Aorta (tissue), 5 donors: ENCODE data around the gene PRKN. TPM values are rescaled to one million over a fixed set of nuclear protein-coding genes. Genes with fewer than 3 reads are reported as not detected.

Source experiments
- ATAC-seq: fragments of 200-7000 bp; cut with Tn5 transposase; one replicate; pipeline ENCODE4 v1.9.1; 2022; ENCODE audit warnings: moderate library complexity; ENCODE audit not compliant: low FRiP score
- DNase-seq, 2 donors: peaks; one replicate each; pipeline ENCODE4 v3.0.0-alpha.2; 2020
- H3K27ac ChIP-seq, 2 donors: one replicate each; pipeline ENCODE4 v1.5.1; 2013; ENCODE audit warnings: low read length in 2 of 2, mild to moderate bottlenecking in 2 of 2, moderate library complexity in 2 of 2, control low read depth in 1 of 2, inconsistent platforms in 1 of 2, low read depth in 1 of 2
- H3K27me3 ChIP-seq, 2 donors: one replicate each; pipeline ENCODE4 v1.6.1; 2013; ENCODE audit warnings: control low read depth in 1 of 2, low read length in 1 of 2, mild to moderate bottlenecking in 1 of 2, moderate library complexity in 1 of 2; ENCODE audit not compliant: insufficient read depth in 2 of 2, control insufficient read depth in 1 of 2
- H3K36me3 ChIP-seq, 2 donors: one replicate each; pipeline ENCODE4 v1.6.1; 2013; ENCODE audit warnings: control low read depth in 1 of 2, low read length in 1 of 2, mild to moderate bottlenecking in 1 of 2; ENCODE audit not compliant: insufficient read depth in 2 of 2, control insufficient read depth in 1 of 2
- H3K4me1 ChIP-seq, 2 donors: one replicate each; pipeline ENCODE4 v1.6.1; 2013; ENCODE audit warnings: low read length in 2 of 2, control low read depth in 1 of 2, mild to moderate bottlenecking in 1 of 2, moderate library complexity in 1 of 2; ENCODE audit not compliant: insufficient read depth in 2 of 2, control insufficient read depth in 1 of 2
- H3K4me3 ChIP-seq, 2 donors: one replicate each; pipeline ENCODE4 v1.5.1; 2013; ENCODE audit warnings: low read length in 2 of 2, control low read depth in 1 of 2, mild to moderate bottlenecking in 1 of 2
- H3K9me3 ChIP-seq: one replicate; pipeline ENCODE4 v1.6.1; 2013; ENCODE audit warnings: mild to moderate bottlenecking, low read length; ENCODE audit not compliant: control insufficient read depth
- WGBS, 2 donors: extraction: QIAGEN DNeasy Blood & Tissue Kit; methylation state at CpG; one replicate each; pipeline ENCODE4 v1.1.7; 2013; 5-methylcytosine and 5-hydroxymethylcytosine counted together
- intact Hi-C, 2 donors: fragments of 100-400 bp; cut with DNase I; formaldehyde crosslinking; loops; one replicate each; pipeline versions ENCODE4 v1.14.2 to v1.15.0; 2022
- polyA plus RNA-seq, 2 donors: library from polyadenylated mRNA; stranded (reverse); fragments of 200-250 nt; gene quantifications; one replicate each; pipeline ENCODE4 v1.2.3, GENCODE V29; 2013
- total RNA-seq, 2 donors: library from RNA; stranded (reverse); fragmentation: NEBNext Ultra II Directional; extraction: Animal tissue kit (Norgen Biotek cat#: 25700); gene quantifications; one replicate each; pipeline ENCODE4 v1.2.1, GENCODE V29; 2021
- donor health status: healthy with polysubstance abuse.
- donor health status: Bipolar disorder and iron deficiency.
- donor health status: DM: no; HTN: no; CAD: no.
- donor health status: DM: no; HTN: no; CAD: no.
- donor health status: DM: yes; HTN: yes; CAD: no.

Gene PRKN
- total and polyA plus RNA-seq, 4 donors, result 1.0 to 17.3 (median 5.7) TPM

DNA sequence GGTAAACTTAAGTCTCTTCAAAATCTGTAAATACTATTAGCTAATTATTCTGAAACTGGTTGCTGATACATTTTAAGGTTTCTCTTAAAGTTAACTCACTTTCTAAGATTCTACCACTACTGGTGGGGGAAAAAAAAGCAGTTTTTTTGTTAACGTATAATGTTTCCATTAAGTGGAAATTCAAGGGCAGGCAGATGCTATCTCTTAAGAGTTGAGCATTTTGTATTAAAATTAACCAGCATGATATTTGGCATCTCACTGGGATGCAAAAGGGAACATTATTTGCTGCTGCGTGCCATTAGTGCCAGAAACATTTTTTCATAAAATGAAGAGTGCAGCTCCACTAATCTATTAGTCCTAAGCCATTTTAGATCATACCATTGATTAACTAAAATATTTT, 246.2 kb downstream of the PRKN start:
- ATAC-seq, result no peak
- Histone ChIP-seq H3K4me1 (no peaks in the 10 kb centered on the region), H3K36me3 (no peaks in the 10 kb centered on the region), H3K27ac (no peak overlapping the region), H3K27me3 (no peaks in the 10 kb centered on the region), H3K4me3 (no peak overlapping the region), H3K9me3 (peaks cover 2% of the 10 kb centered on the region)
- WGBS, 2 donors, result 81 to 87% methylated on average over 2 of the region's 2 CpGs
- intact Hi-C loops, result no loop called here
- no peak for DNase-seq

DNA sequence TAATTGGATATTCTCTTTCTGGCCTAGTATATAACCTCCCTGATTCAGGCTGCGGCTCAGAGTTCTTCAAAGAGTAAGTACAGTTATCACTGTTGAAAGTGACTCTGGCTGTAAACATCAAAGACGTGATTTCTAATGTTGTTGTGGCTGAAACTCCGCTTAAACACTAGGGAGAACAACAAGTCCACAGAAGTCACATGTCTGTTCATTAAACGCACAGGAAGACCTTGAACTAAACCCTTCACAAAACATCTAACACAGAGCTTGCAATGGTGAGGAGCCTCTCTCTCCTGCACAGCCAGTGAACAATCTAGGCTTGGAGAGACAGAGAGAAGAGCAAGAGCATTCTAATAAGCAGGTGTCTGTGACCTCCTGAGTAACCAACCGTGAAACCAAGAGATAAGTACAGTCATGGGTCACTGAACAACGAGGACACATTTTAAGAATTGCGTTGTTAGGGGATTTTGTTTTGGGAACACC, 249.3 kb downstream of the PRKN start:
- DNase-seq, result no peak
- intact Hi-C loops, result no loop called here
- Histone ChIP-seq H3K9me3 (peaks cover 2% of the 10 kb centered on the region), H3K4me3 (no peak overlapping the region), H3K27ac (no peak overlapping the region), H3K27me3 (no peaks in the 10 kb centered on the region), H3K36me3 (no peaks in the 10 kb centered on the region), H3K4me1 (no peaks in the 10 kb centered on the region)
- ATAC-seq, result no peak
- 85 to 88% methylated on average over 7 of the region's 7 CpGs for WGBS, 2 donors

DNA sequence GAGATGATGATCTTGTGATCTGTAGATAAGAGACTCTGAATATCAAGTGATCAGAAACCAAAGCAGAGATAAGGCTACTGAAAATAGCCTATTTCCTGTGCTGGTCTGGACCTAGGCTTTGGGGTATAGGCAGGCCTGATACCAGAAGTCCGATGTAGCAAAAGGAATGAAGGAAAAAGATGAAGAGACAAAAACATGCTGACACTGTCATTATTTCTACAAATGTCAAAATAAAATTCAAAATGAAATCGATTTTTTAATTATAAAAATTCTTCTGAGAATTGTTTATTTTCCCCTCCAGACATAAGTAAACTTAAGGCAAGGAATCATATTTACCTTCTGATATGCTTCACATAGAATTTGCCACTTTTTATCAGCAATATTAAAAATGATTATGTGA, 252.8 kb downstream of the PRKN start:
- 47 to 53% methylated on average over 2 of the region's 2 CpGs for WGBS, 2 donors
- H3K4me3 ChIP-seq, result no peak overlapping the region
- H3K27me3 ChIP-seq, result no peaks in the 10 kb centered on the region
- H3K36me3 ChIP-seq, result no peaks in the 10 kb centered on the region
- intact Hi-C loops, result no loop called here
- no peak overlapping the region for H3K27ac ChIP-seq
- no peak for ATAC-seq
- no peaks in the 10 kb centered on the region for H3K4me1 ChIP-seq
- H3K9me3 ChIP-seq, result peaks cover 2% of the 10 kb centered on the region
- no peak for DNase-seq

DNA sequence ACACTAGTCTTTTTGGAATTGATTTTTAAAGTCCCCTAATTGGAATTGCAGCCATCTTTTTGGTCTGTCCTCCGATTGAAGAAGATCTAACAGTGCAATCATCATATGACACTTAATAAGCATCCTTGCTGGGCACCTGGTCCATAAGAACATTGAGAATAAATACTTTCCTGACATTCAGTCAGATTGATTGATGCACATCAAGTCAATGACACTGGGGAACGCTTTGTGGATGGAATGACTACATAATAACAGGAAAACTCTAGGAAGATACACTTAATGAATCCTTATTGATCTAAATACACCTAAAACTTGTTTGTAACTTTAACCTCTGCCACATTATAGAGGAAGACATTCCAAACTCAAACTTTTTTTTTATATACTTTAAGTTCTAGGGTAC, 255.7 kb downstream of the PRKN start:
- DNase-seq (no peak), ATAC-seq (no peak)
- intact Hi-C loops, result no loop called here
- no peak overlapping the region for H3K4me3 ChIP-seq
- no peaks in the 10 kb centered on the region for H3K36me3 ChIP-seq
- H3K27ac ChIP-seq, result no peak overlapping the region
- H3K4me1 ChIP-seq, result no peaks in the 10 kb centered on the region
- 91 to 96% methylated on average over 2 of the region's 2 CpGs for WGBS, 2 donors
- no peaks in the 10 kb centered on the region for H3K27me3 ChIP-seq
- no peaks in the 10 kb centered on the region for H3K9me3 ChIP-seq

DNA sequence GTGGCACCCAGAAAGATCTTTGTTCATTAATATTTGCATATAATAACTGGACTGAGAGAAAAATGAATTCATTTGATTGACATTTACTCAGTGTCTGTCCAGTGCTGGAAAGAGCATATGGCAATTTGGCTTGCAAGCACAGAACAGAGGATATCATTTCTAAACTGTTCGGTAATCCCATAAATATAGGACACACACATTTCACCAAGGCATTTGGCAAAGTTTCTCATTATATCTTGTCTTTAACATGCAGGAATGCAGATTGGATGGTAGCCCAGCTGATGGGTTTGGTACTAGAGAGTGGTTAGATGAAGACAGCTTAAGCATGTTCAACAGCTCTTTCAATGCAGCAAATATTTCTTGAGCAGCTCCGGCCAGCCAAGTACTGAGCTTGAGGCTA, 259.2 kb downstream of the PRKN start:
- no peak overlapping the region for H3K4me3 ChIP-seq
- WGBS, 2 donors, result 77 to 86% methylated on average over 2 of the region's 2 CpGs
- H3K4me1 ChIP-seq, result no peaks in the 10 kb centered on the region
- H3K9me3 ChIP-seq, result no peaks in the 10 kb centered on the region
- no peak overlapping the region for H3K27ac ChIP-seq
- intact Hi-C loops, result no loop called here
- no peaks in the 10 kb centered on the region for H3K27me3 ChIP-seq
- no peak for DNase-seq
- no peaks in the 10 kb centered on the region for H3K36me3 ChIP-seq
- no peak for ATAC-seq

DNA sequence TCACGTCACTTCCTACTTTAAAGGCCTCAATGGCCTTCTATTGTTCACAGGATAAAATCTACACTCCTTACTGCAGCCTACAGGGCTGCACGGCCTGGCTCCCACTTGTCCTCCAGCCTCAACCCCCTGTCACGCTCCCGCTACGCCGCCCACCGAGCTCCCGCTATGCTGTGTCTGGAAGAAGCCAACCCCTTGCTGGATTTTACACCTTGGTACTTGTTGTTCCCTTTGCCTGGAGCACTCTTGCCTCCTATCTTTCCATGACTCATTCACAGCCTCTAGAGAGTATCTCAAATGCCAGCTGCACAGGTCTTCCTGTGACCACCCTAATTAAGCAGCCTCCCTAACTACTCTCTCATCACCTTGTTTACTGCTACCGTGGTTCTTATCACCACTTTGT, 259.9 kb downstream of the PRKN start:
- Histone ChIP-seq H3K4me1 (no peaks in the 10 kb centered on the region), H3K9me3 (no peaks in the 10 kb centered on the region), H3K36me3 (no peaks in the 10 kb centered on the region), H3K4me3 (no peak overlapping the region), H3K27me3 (no peaks in the 10 kb centered on the region), H3K27ac (no peak overlapping the region)
- WGBS, 2 donors, result 88 to 89% methylated on average over 9 of the region's 9 CpGs
- DNase-seq (no peak), ATAC-seq (no peak)
- intact Hi-C loops, result no loop called here

DNA sequence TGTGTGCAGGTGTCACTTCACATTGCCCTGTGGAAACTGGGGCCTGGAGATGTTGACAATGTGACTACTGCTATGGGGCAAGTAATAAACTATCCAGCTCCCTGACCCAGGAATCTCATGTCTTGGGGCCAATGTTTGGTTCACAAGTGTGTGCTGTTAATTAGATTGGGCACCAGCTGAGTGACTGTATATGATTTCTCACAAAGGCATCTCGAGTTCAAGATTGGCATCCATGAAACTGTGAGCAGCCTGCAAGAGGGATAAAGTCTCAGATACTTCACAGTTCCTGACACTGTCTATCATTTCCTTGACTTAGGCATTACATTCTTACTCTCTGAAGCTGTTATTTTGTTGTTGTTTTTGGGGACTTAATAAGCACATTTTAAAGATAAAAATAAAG, 264.0 kb downstream of the PRKN start:
- intact Hi-C loops, result no loop called here
- H3K27ac ChIP-seq, result no peak overlapping the region
- no peak overlapping the region for H3K4me3 ChIP-seq
- no peaks in the 10 kb centered on the region for H3K9me3 ChIP-seq
- no peaks in the 10 kb centered on the region for H3K36me3 ChIP-seq
- DNase-seq (no peak), ATAC-seq (no peak)
- H3K27me3 ChIP-seq, result no peaks in the 10 kb centered on the region
- WGBS, 2 donors, result 29 to 41% methylated on average over 1 of the region's 1 CpG
- H3K4me1 ChIP-seq, result no peaks in the 10 kb centered on the region

DNA sequence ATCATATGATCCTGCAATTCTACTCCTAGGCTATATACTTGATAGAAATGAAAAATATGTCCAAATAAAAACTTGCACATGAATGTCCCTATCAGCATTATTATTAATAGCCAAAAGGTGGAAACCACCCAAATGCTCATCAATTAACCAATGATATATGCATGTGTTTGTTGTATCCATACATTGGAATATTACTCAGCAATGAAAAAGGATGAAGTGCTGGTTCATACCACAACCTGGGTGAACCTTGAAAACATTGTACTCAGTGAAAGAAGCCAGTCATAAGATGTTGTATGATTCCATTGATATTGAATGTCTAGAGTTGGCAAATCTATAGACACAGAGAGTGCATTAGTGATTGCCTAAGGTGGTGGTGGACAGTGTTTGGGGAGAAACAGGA, 267.6 kb downstream of the PRKN start:
- intact Hi-C loops, result no loop called here
- Histone ChIP-seq H3K4me1 (no peaks in the 10 kb centered on the region), H3K27me3 (no peaks in the 10 kb centered on the region), H3K9me3 (no peaks in the 10 kb centered on the region), H3K27ac (no peak overlapping the region), H3K36me3 (no peaks in the 10 kb centered on the region), H3K4me3 (no peak overlapping the region)
- DNase-seq (no peak), ATAC-seq (no peak)

DNA sequence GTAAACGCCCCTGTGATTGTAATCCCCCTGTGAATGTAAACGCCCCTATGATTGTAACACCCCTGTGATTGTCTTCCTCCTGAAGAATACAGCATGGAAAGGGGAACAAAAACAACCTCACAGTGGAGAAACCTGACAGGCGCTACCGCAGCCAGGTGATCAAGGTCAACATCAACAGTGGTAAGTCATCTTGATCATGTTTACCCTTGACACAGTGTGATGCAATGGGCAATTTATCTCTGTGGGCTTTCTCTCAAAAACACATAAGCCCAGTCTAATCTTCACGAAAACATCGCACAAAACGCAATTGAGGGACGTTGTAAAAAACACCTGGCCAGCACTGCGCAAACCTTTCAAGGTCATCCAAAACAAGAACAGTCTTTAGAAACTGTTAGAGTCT, 277.2 kb downstream of the PRKN start:
- Histone ChIP-seq H3K4me1 (no peaks in the 10 kb centered on the region), H3K27ac (no peak overlapping the region), H3K27me3 (no peaks in the 10 kb centered on the region), H3K36me3 (no peaks in the 10 kb centered on the region), H3K9me3 (no peaks in the 10 kb centered on the region), H3K4me3 (no peak overlapping the region)
- no peak for DNase-seq
- no peak for ATAC-seq
- WGBS, 2 donors, result 69 to 82% methylated on average over 9 of the region's 9 CpGs
- intact Hi-C loops, result no loop called here
